H1 (cell line): Measurements from ENCODE around the gene AURKAIP1. TPM values are rescaled to one million over a fixed set of nuclear protein-coding genes. Genes with fewer than 3 reads are reported as not detected.
A peak's percentile ranks its signal among the peaks of the same experiment; 100 is the strongest.

ENCODE experiments used
- CTCF ChIA-PET: fragments of 300-600 bp; sonication (Branson Sonifier 250); formaldehyde crosslinking; loops from one replicate; lab custom pipeline; 2021; ENCODE audit not compliant: partially characterized antibody; lab: Charles Lee
- POLR2A ChIA-PET: fragments of 300-600 bp; sonication (Branson Sonifier 250); formaldehyde crosslinking; loops from one replicate; lab custom pipeline; 2021; ENCODE audit warnings: inconsistent platforms; ENCODE audit not compliant: partially characterized antibody; lab: Charles Lee
- DNase-seq, 2 experiments: peaks; one replicate each; pipeline versions ENCODE4 v3.0.0 to v3.0.0-alpha.2; 2010 to 2022; ENCODE audit warnings: low spot score in 2 of 2, low read depth in 1 of 2, mixed read lengths in 1 of 2
- FAIRE-seq: peaks from 2 replicates; lab custom pipeline; 2011; peaks lifted over from hg19 to GRCh38; lab: Jason Lieb, UNC
- H2AFZ ChIP-seq: 2 replicates; pipeline ENCODE4 v1.8.1; 2012; ENCODE audit warnings: low read length, inconsistent platforms
- H2AK5ac ChIP-seq: 2 replicates; pipeline ENCODE4 v1.6.1; 2013; ENCODE audit warnings: low read depth, low read length
- H2BK120ac ChIP-seq: replicated peaks from 2 replicates; pipeline ENCODE3; 2013; ENCODE audit warnings: low read depth, low read length, inconsistent platforms
- H2BK12ac ChIP-seq: 2 replicates; pipeline ENCODE4 v1.6.1; 2013; ENCODE audit warnings: low read depth, low read length
- H2BK15ac ChIP-seq: 2 replicates; pipeline ENCODE4 v1.6.1; 2013; ENCODE audit warnings: low read length
- H2BK20ac ChIP-seq: 2 replicates; pipeline ENCODE4 v1.6.1; 2013; ENCODE audit warnings: low read length
- H2BK5ac ChIP-seq: 2 replicates; pipeline ENCODE4 v1.6.1; 2013; ENCODE audit warnings: low read depth, low read length
- H3K14ac ChIP-seq: 2 replicates; pipeline ENCODE4 v1.6.1; 2013; ENCODE audit warnings: inconsistent platforms; ENCODE audit not compliant: insufficient read length
- H3K18ac ChIP-seq: 2 replicates; pipeline ENCODE4 v1.6.1; 2013; ENCODE audit warnings: low read length; ENCODE audit errors: extremely low read depth
- H3K23ac ChIP-seq: 2 replicates; pipeline ENCODE4 v1.6.1; 2013; ENCODE audit warnings: inconsistent platforms; ENCODE audit not compliant: insufficient read length
- H3K23me2 ChIP-seq: 2 replicates; pipeline ENCODE4 v1.6.1; 2013; ENCODE audit warnings: low read depth, low read length
- H3K27ac ChIP-seq: 2 replicates; pipeline ENCODE4 v1.6.1; 2011; ENCODE audit warnings: low read depth, low read length, inconsistent platforms
- H3K27me3 ChIP-seq, 4 experiments: replicated peaks in 1 of 4; 1 replicate in 1 of 4; 2 replicates in 3 of 4; pipeline versions ENCODE4 v1.6.1 to v1.8.1; 2011 to 2013; ENCODE audit warnings: low read length in 3 of 4, mild to moderate bottlenecking in 3 of 4, inconsistent platforms in 2 of 4, mixed read lengths in 2 of 4, moderate library complexity in 1 of 4; ENCODE audit not compliant: control insufficient read depth in 3 of 4, insufficient read depth in 3 of 4; ENCODE audit errors: extremely low read depth in 1 of 4
- H3K36me3 ChIP-seq, 4 experiments: 2 replicates each; pipeline versions ENCODE4 v1.6.1 to v1.8.1; 2011 to 2013; ENCODE audit warnings: mild to moderate bottlenecking in 4 of 4, low read length in 3 of 4, moderate library complexity in 2 of 4, control low read depth in 1 of 4, inconsistent platforms in 1 of 4; ENCODE audit not compliant: insufficient read depth in 4 of 4, control insufficient read depth in 2 of 4
- H3K4ac ChIP-seq: replicated peaks from 2 replicates; pipeline ENCODE3; 2013; ENCODE audit warnings: low read length, low read depth, mixed read lengths, inconsistent platforms; ENCODE audit not compliant: insufficient read length
- H3K4me1 ChIP-seq, 4 experiments: replicated peaks in 1 of 4; 1 replicate in 1 of 4; 2 replicates in 3 of 4; pipeline versions ENCODE4 v1.6.1 to v1.8.1; 2011 to 2013; ENCODE audit warnings: low read length in 3 of 4, inconsistent platforms in 2 of 4, mixed read lengths in 1 of 4; ENCODE audit not compliant: insufficient read depth in 4 of 4, control insufficient read depth in 3 of 4
- H3K4me2 ChIP-seq, 2 experiments: 2 replicates each; pipeline versions ENCODE4 v1.6.1 to v1.8.1; 2011 to 2013; ENCODE audit warnings: low read depth in 2 of 2, low read length in 2 of 2, control low read depth in 1 of 2, inconsistent platforms in 1 of 2, mild to moderate bottlenecking in 1 of 2; ENCODE audit not compliant: insufficient read depth in 1 of 2
- H3K4me3 ChIP-seq, 4 experiments: fragments of 200-600, 300-600 bp in 1 of 4; sonication (generic), shearing (Covaris generic), sonication (Bioruptor Twin) in 1 of 4; 2 replicates each; pipeline versions ENCODE4 v1.5.1 to v1.8.1; 2011 to 2016; ENCODE audit warnings: low read length in 4 of 4, low read depth in 3 of 4, control low read depth in 2 of 4, inconsistent platforms in 2 of 4, mild to moderate bottlenecking in 2 of 4, mixed read lengths in 1 of 4, moderate library complexity in 1 of 4; ENCODE audit not compliant: insufficient read depth in 2 of 4; ENCODE audit errors: extremely low read depth in 1 of 4
- H3K56ac ChIP-seq: replicated peaks from 2 replicates; pipeline ENCODE3; 2013; ENCODE audit warnings: low read depth, mild to moderate bottlenecking, mixed read lengths, low read length, inconsistent platforms; ENCODE audit not compliant: insufficient read length
- H3K79me1 ChIP-seq: 2 replicates; pipeline ENCODE4 v1.6.1; 2013; ENCODE audit warnings: low read depth, low read length, control low read depth
- H3K79me2 ChIP-seq, 2 experiments: 2 replicates each; pipeline versions ENCODE4 v1.6.1 to v1.8.1; 2012 to 2013; ENCODE audit warnings: low read length in 2 of 2, mild to moderate bottlenecking in 2 of 2, inconsistent platforms in 1 of 2; ENCODE audit not compliant: insufficient read depth in 2 of 2, control insufficient read depth in 1 of 2
- H3K9ac ChIP-seq, 4 experiments: replicated peaks in 1 of 4; 1 replicate in 1 of 4; 2 replicates in 3 of 4; pipeline versions ENCODE4 v1.6.1 to v1.8.1; 2011 to 2013; ENCODE audit warnings: low read depth in 3 of 4, low read length in 3 of 4, control low read depth in 2 of 4, mild to moderate bottlenecking in 2 of 4, moderate library complexity in 2 of 4, inconsistent platforms in 1 of 4; ENCODE audit errors: extremely low read depth in 1 of 4
- H3K9me3 ChIP-seq, 2 experiments: 2 replicates each; pipeline versions ENCODE4 v1.6.1 to v1.8.1; 2012 to 2013; ENCODE audit warnings: mild to moderate bottlenecking in 2 of 2, moderate library complexity in 2 of 2, control low read depth in 1 of 2, inconsistent platforms in 1 of 2, low read depth in 1 of 2, low read length in 1 of 2, mixed read lengths in 1 of 2; ENCODE audit not compliant: insufficient read depth in 2 of 2
- H4K20me1 ChIP-seq, 2 experiments: replicated peaks in 1 of 2; 2 replicates each; pipeline versions ENCODE3 to v1.8.1; 2011 to 2013; ENCODE audit warnings: inconsistent platforms in 2 of 2, low read length in 2 of 2, mild to moderate bottlenecking in 1 of 2; ENCODE audit not compliant: insufficient read depth in 2 of 2, control insufficient read depth in 1 of 2
- H4K5ac ChIP-seq: 2 replicates; pipeline ENCODE4 v1.6.1; 2013; ENCODE audit warnings: low read length, low read depth, mixed read lengths, inconsistent platforms; ENCODE audit not compliant: insufficient read length
- H4K8ac ChIP-seq: 2 replicates; pipeline ENCODE4 v1.8.0; 2013; ENCODE audit warnings: mild to moderate bottlenecking, moderate library complexity, low read length, inconsistent platforms; ENCODE audit not compliant: insufficient read depth; ENCODE audit errors: extremely low read depth
- H4K91ac ChIP-seq: replicated peaks from 2 replicates; pipeline ENCODE3; 2013; ENCODE audit warnings: low read length, mixed read lengths, inconsistent platforms; ENCODE audit not compliant: insufficient read length
- BACH1 ChIP-seq: IDR thresholded peaks from 2 replicates; pipeline ENCODE4 v1.6.1; 2012; ENCODE audit warnings: low read length, improper control_type of control experiment
- FOSL1 ChIP-seq: IDR thresholded peaks from 2 replicates; pipeline ENCODE4 v1.6.1; 2011; ENCODE audit warnings: mild to moderate bottlenecking, low read depth, low read length, moderate library complexity; ENCODE audit not compliant: insufficient read depth
- WGBS, 2 experiments: shearing (Covaris generic) in 1 of 2; methylation state at CpG; one replicate each; pipeline versions ENCODE4 v1.1.6 to v1.1.7; 2013 to 2015; ENCODE audit warnings: low lambda C conversion rate in 2 of 2, mixed read lengths in 2 of 2, inconsistent platforms in 1 of 2, low coverage in 1 of 2, missing lambda C conversion rate in 1 of 2; ENCODE audit not compliant: insufficient replicate concordance in 2 of 2, insufficient coverage in 1 of 2, insufficient read length in 1 of 2; ENCODE audit errors: extremely low coverage in 1 of 2, missing lambda C conversion rate in 1 of 2; 5-methylcytosine and 5-hydroxymethylcytosine counted together
- polyA plus RNA-seq, 7 experiments: library from polyadenylated mRNA; depleted of rRNA in 3 of 7; stranded (reverse) in 5 of 7; unstranded in 2 of 7; fragments of >200 nt in 5 of 7; fragments of 200-250 nt in 2 of 7; gene quantifications; 1 replicate in 5 of 7; 2 replicates in 1 of 7; 4 replicates in 1 of 7; pipeline versions ENCODE4 v1.2.1 to v1.2.3, GENCODE V29; 2011 to 2013; ENCODE audit warnings: missing spikeins in 2 of 7, mixed read lengths in 2 of 7
- total RNA-seq: library from RNA; stranded (reverse); fragmentation: NEBNext Ultra II Directional; extraction: Animal tissue kit (Norgen Biotek cat#: 25700); gene quantifications from 2 replicates; pipeline ENCODE4 v1.2.1, GENCODE V29; 2021

Gene AURKAIP1
- total and polyA plus RNA-seq, 2 of the 8 experiments (the other 6 are each of a cell fraction or from before 2014, with no cell fraction given) = 87.8 to 194 TPM

GRCh38 chr1:1367315-1367714, 7.7 kb downstream of the AURKAIP1 start:
- H4K8ac ChIP-seq = no peak overlapping the region
- H2BK20ac ChIP-seq = no peak overlapping the region; the same call in 1 of the 2 replicates
- 87 to 100% methylated on average over 5 of the region's 5 CpGs for WGBS, 2 experiments
- no peak overlapping the region for H4K91ac ChIP-seq
- TF ChIP-seq FOSL1 (no peak), BACH1 (peak; percentile 29)
- no peak overlapping the region for H2BK5ac ChIP-seq
- H2BK120ac ChIP-seq = no peak overlapping the region
- peaks cover 0 to 9% of the 10 kb centered on the region in 2 experiments for H4K20me1 ChIP-seq
- peak overlapping the region; percentile 94 for H3K56ac ChIP-seq
- H4K5ac ChIP-seq = no peak overlapping the region
- no peaks in the 10 kb centered on the region for H3K79me1 ChIP-seq
- no peak overlapping the region for H3K27ac ChIP-seq
- no peak overlapping the region for H3K4me3 ChIP-seq
- H3K36me3 ChIP-seq = no peaks in the 10 kb centered on the region; a peak in 1 of 8 replicates
- no peak overlapping the region for H3K4ac ChIP-seq
- H3K18ac ChIP-seq = no peak overlapping the region
- H3K23me2 ChIP-seq = peaks cover 17% of the 10 kb centered on the region; the same call in 1 of the 2 replicates
- ChIA-PET POLR2A (interaction anchor here (0.8 to 33.4 kb wide), 2 partner anchors 29 to 57 kb away, joined by 3 to 719 read pairs; partner anchors contain the start of genes CCNL2 and MRPL20), CTCF (no interaction called here)
- no peak overlapping the region for H3K14ac ChIP-seq
- peaks cover 0 to 7% (median 5%) of the 10 kb centered on the region in 4 experiments; a peak in 5 of 7 replicates for H3K4me1 ChIP-seq
- H2AK5ac ChIP-seq = peak overlapping the region; percentile 82; the same call in 1 of the 2 replicates
- FAIRE-seq (no peak), DNase-seq (no peak)
- no peak overlapping the region for H2BK12ac ChIP-seq
- no peak overlapping the region for H3K4me2 ChIP-seq
- peaks cover 12 to 18% of the 10 kb centered on the region in 2 experiments; a peak in 3 of 4 replicates for H3K9me3 ChIP-seq
- no peak overlapping the region for H2AFZ ChIP-seq
- no peaks in the 10 kb centered on the region for H3K79me2 ChIP-seq
- no peaks in the 10 kb centered on the region; a peak in 1 of 7 replicates for H3K27me3 ChIP-seq
- no peak overlapping the region for H3K23ac ChIP-seq
- H2BK15ac ChIP-seq = no peak overlapping the region
- no peak overlapping the region for H3K9ac ChIP-seq
